Mesendoderm (in vitro differentiated cells): ENCODE results near the gene APOBEC3A.

ENCODE experiments used
- DNase-seq: peaks from one replicate; pipeline ENCODE4 v3.0.0; 2013
- H2AK5ac ChIP-seq: 2 replicates; pipeline ENCODE4 v1.6.1; 2013; ENCODE audit warnings: low read length, inconsistent platforms
- H2BK120ac ChIP-seq: 2 replicates; pipeline ENCODE4 v1.6.1; 2013; ENCODE audit warnings: low read depth, mild to moderate bottlenecking, low read length, moderate library complexity, mixed read lengths
- H2BK15ac ChIP-seq: replicated peaks from 2 replicates; pipeline ENCODE4 v1.6.1; 2013; ENCODE audit warnings: low read depth, mild to moderate bottlenecking, moderate library complexity
- H2BK5ac ChIP-seq: 2 replicates; pipeline ENCODE4 v1.6.1; 2013; ENCODE audit warnings: low read length, inconsistent platforms
- H3K18ac ChIP-seq: 2 replicates; pipeline ENCODE4 v1.6.1; 2013; ENCODE audit warnings: mild to moderate bottlenecking, low read length, mixed read lengths
- H3K23ac ChIP-seq: one replicate; pipeline ENCODE4 v1.6.1; 2013; ENCODE audit warnings: low read length
- H3K27ac ChIP-seq: 2 replicates; pipeline ENCODE4 v1.5.1; 2013; ENCODE audit warnings: low read depth, mild to moderate bottlenecking, inconsistent platforms, low read length, moderate library complexity
- H3K27me3 ChIP-seq: 2 replicates; pipeline ENCODE4 v1.6.1; 2013; ENCODE audit warnings: low read length, control low read depth, mild to moderate bottlenecking, inconsistent platforms; ENCODE audit not compliant: insufficient read depth, poor library complexity
- H3K36me3 ChIP-seq: 2 replicates; pipeline ENCODE4 v1.6.1; 2013; ENCODE audit warnings: low read length, inconsistent platforms; ENCODE audit not compliant: control insufficient read depth, insufficient read depth
- H3K4ac ChIP-seq: one replicate; pipeline ENCODE4 v1.6.1; 2013; ENCODE audit warnings: low read depth, mild to moderate bottlenecking, low read length, moderate library complexity
- H3K4me1 ChIP-seq: 2 replicates; pipeline ENCODE4 v1.6.1; 2013; ENCODE audit warnings: low read depth, low read length, inconsistent platforms; ENCODE audit not compliant: control insufficient read depth
- H3K4me2 ChIP-seq: 2 replicates; pipeline ENCODE4 v1.6.1; 2013; ENCODE audit warnings: low read length
- H3K4me3 ChIP-seq: 2 replicates; pipeline ENCODE4 v1.5.1; 2013; ENCODE audit warnings: mild to moderate bottlenecking, low read length
- H3K56ac ChIP-seq: one replicate; pipeline ENCODE4 v1.6.1; 2013; ENCODE audit warnings: low read length
- H3K79me1 ChIP-seq: 2 replicates; pipeline ENCODE4 v1.6.1; 2013; ENCODE audit warnings: low read length, inconsistent platforms
- H3K79me2 ChIP-seq: 2 replicates; pipeline ENCODE4 v1.6.1; 2013; ENCODE audit warnings: mild to moderate bottlenecking, low read length; ENCODE audit not compliant: control insufficient read depth, insufficient read depth
- H3K9ac ChIP-seq: 2 replicates; pipeline ENCODE4 v1.6.1; 2013; ENCODE audit warnings: low read length, inconsistent platforms
- H4K5ac ChIP-seq: one replicate; pipeline ENCODE4 v1.6.1; 2013; ENCODE audit warnings: low read length
- H4K8ac ChIP-seq: one replicate; pipeline ENCODE4 v1.6.1; 2013; ENCODE audit warnings: low read depth, mild to moderate bottlenecking, control low read depth, low read length, moderate library complexity
- WGBS: extraction: QIAGEN DNeasy Blood & Tissue Kit; methylation state at CpG from one replicate; pipeline ENCODE4 v1.1.7; 2013; ENCODE audit warnings: low lambda C conversion rate, missing lambda C conversion rate; ENCODE audit not compliant: insufficient coverage; ENCODE audit errors: extremely low coverage; 5-methylcytosine and 5-hydroxymethylcytosine counted together

Gene APOBEC3A

GRCh38 chr22:38967451-38968450 is 10.3 kb downstream of the APOBEC3A start:
- H3K4ac ChIP-seq = no peak overlapping the region
- no peak overlapping the region for H3K23ac ChIP-seq
- H3K56ac ChIP-seq = no peak overlapping the region
- no peaks in the 10 kb centered on the region for H3K79me1 ChIP-seq
- H3K4me3 ChIP-seq = no peak overlapping the region
- H2BK120ac ChIP-seq = no peak overlapping the region
- DNase-seq = no peak
- H4K8ac ChIP-seq = no peak overlapping the region
- no peak overlapping the region for H2BK5ac ChIP-seq
- no peaks in the 10 kb centered on the region for H3K79me2 ChIP-seq
- no peak overlapping the region for H3K18ac ChIP-seq
- no peaks in the 10 kb centered on the region for H3K4me1 ChIP-seq
- no peak overlapping the region for H3K27ac ChIP-seq
- H3K9ac ChIP-seq = no peak overlapping the region
- no peaks in the 10 kb centered on the region for H3K27me3 ChIP-seq
- no peak overlapping the region for H3K4me2 ChIP-seq
- WGBS = no CpG with 5 or more reads among the region's 15 CpGs
- no peak overlapping the region for H2AK5ac ChIP-seq
- no peak overlapping the region for H4K5ac ChIP-seq
- no peak overlapping the region for H2BK15ac ChIP-seq
- H3K36me3 ChIP-seq = no peaks in the 10 kb centered on the region

GRCh38 chr22:38968801-38969200 is 11.4 kb downstream of the APOBEC3A start:
- Histone ChIP-seq H3K27ac (no peak overlapping the region), H2AK5ac (no peak overlapping the region), H3K4me1 (no peaks in the 10 kb centered on the region), H3K79me1 (no peaks in the 10 kb centered on the region), H4K8ac (no peak overlapping the region), H2BK15ac (no peak overlapping the region), H2BK120ac (no peak overlapping the region), H4K5ac (no peak overlapping the region), H3K79me2 (no peaks in the 10 kb centered on the region), H3K36me3 (no peaks in the 10 kb centered on the region), H3K9ac (no peak overlapping the region), H3K4me3 (no peak overlapping the region), H3K4ac (no peak overlapping the region), H3K4me2 (no peak overlapping the region), H3K56ac (no peak overlapping the region), H3K23ac (no peak overlapping the region), H3K18ac (no peak overlapping the region), H2BK5ac (no peak overlapping the region), H3K27me3 (no peaks in the 10 kb centered on the region)
- WGBS = no CpG with 5 or more reads among the region's 11 CpGs
- DNase-seq = no peak

GRCh38 chr22:38970551-38970950 is 13.1 kb downstream of the APOBEC3A start:
- Histone ChIP-seq H4K8ac (no peak overlapping the region), H3K4ac (no peak overlapping the region), H2BK120ac (no peak overlapping the region), H3K4me3 (no peak overlapping the region), H2BK5ac (no peak overlapping the region), H3K4me1 (no peaks in the 10 kb centered on the region), H2BK15ac (no peak overlapping the region), H3K4me2 (no peak overlapping the region), H2AK5ac (no peak overlapping the region), H3K27me3 (no peaks in the 10 kb centered on the region), H3K9ac (no peak overlapping the region), H3K23ac (no peak overlapping the region), H4K5ac (no peak overlapping the region), H3K18ac (no peak overlapping the region), H3K79me2 (no peaks in the 10 kb centered on the region), H3K79me1 (no peaks in the 10 kb centered on the region), H3K36me3 (no peaks in the 10 kb centered on the region), H3K56ac (no peak overlapping the region), H3K27ac (no peak overlapping the region)
- no peak for DNase-seq
- WGBS = no CpG with 5 or more reads among the region's 8 CpGs

GRCh38 chr22:38971202-38971601 is 13.8 kb downstream of the APOBEC3A start:
- H3K18ac ChIP-seq = no peak overlapping the region
- H3K4ac ChIP-seq = no peak overlapping the region
- no peaks in the 10 kb centered on the region for H3K36me3 ChIP-seq
- no peak overlapping the region for H2AK5ac ChIP-seq
- no peak overlapping the region for H2BK5ac ChIP-seq
- H3K4me2 ChIP-seq = no peak overlapping the region
- no peaks in the 10 kb centered on the region for H3K79me1 ChIP-seq
- no peak overlapping the region for H3K23ac ChIP-seq
- H4K5ac ChIP-seq = no peak overlapping the region
- no peaks in the 10 kb centered on the region for H3K27me3 ChIP-seq
- H2BK15ac ChIP-seq = no peak overlapping the region
- H3K9ac ChIP-seq = no peak overlapping the region
- H2BK120ac ChIP-seq = no peak overlapping the region
- H3K27ac ChIP-seq = no peak overlapping the region
- no peaks in the 10 kb centered on the region for H3K4me1 ChIP-seq
- WGBS = no CpG with 5 or more reads among the region's 5 CpGs
- no peak overlapping the region for H4K8ac ChIP-seq
- no peak overlapping the region for H3K4me3 ChIP-seq
- no peak for DNase-seq
- no peak overlapping the region for H3K56ac ChIP-seq
- H3K79me2 ChIP-seq = no peaks in the 10 kb centered on the region

GRCh38 chr22:38971791-38972190 is 14.4 kb downstream of the APOBEC3A start:
- Histone ChIP-seq H3K4me3 (no peak overlapping the region), H3K79me2 (no peaks in the 10 kb centered on the region), H3K79me1 (no peaks in the 10 kb centered on the region), H2BK15ac (no peak overlapping the region), H3K4ac (no peak overlapping the region), H2AK5ac (no peak overlapping the region), H3K18ac (no peak overlapping the region), H4K5ac (no peak overlapping the region), H3K27me3 (no peaks in the 10 kb centered on the region), H3K4me1 (no peaks in the 10 kb centered on the region), H3K56ac (no peak overlapping the region), H2BK5ac (no peak overlapping the region), H4K8ac (no peak overlapping the region), H3K27ac (no peak overlapping the region), H2BK120ac (no peak overlapping the region), H3K4me2 (no peak overlapping the region), H3K9ac (no peak overlapping the region), H3K23ac (no peak overlapping the region), H3K36me3 (no peaks in the 10 kb centered on the region)
- no CpG with 5 or more reads among the region's 3 CpGs for WGBS
- no peak for DNase-seq
